ENCODE measurements around the gene ZNF524. TPM values are rescaled to one million over a fixed set of nuclear protein-coding genes. Genes with fewer than 3 reads are reported as not detected.

The ZNF524 gene
- total RNA-seq, 1 donor from 2014 or later: 7.9 TPM

DNA sequence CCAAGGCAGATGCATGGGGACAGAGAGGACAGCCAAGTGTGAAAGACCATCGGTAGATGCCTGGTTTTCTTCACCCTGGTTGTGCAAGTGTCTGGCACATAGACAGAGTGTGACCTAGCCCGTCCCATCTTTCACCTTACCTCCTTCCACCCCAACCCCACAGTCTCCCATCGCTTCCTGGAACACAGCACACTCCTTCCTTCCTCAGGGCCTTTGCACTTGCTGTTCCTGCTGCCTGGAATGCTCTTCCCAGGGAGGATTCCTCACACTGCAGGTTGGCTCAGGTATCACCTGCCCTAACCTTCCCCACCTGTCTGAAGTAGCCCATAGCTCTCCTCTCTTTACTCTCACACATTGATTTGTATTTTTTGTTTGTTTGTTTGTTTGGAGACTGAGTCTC lies 3.8 kb upstream of the ZNF524 start:
- DNase-seq (ENCODE audit: low spot score, unreplicated experiment): no peak
- H3K27ac Mint-ChIP-seq: no peak overlapping the region
- TF ChIP-seq, protein P1, sequence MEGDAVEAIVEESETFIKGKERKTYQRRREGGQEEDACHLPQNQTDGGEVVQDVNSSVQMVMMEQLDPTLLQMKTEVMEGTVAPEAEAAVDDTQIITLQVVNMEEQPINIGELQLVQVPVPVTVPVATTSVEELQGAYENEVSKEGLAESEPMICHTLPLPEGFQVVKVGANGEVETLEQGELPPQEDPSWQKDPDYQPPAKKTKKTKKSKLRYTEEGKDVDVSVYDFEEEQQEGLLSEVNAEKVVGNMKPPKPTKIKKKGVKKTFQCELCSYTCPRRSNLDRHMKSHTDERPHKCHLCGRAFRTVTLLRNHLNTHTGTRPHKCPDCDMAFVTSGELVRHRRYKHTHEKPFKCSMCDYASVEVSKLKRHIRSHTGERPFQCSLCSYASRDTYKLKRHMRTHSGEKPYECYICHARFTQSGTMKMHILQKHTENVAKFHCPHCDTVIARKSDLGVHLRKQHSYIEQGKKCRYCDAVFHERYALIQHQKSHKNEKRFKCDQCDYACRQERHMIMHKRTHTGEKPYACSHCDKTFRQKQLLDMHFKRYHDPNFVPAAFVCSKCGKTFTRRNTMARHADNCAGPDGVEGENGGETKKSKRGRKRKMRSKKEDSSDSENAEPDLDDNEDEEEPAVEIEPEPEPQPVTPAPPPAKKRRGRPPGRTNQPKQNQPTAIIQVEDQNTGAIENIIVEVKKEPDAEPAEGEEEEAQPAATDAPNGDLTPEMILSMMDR (IDR thresholded peaks at IDR 0.05; ENCODE audit: unreplicated experiment): no peak
- peaks cover 36% of the 10 kb centered on the region for H3K36me3 Mint-ChIP-seq (ENCODE audit: insufficient read depth)
- H3K9me3 Mint-ChIP-seq (ENCODE audit: low read depth): peaks cover 2% of the 10 kb centered on the region
- H3K4me3 Mint-ChIP-seq (ENCODE audit: low read depth): no peak overlapping the region
- H3K27me3 Mint-ChIP-seq: no peaks in the 10 kb centered on the region
- peaks cover 7% of the 10 kb centered on the region for H3K4me1 Mint-ChIP-seq (ENCODE audit: low read depth)

DNA sequence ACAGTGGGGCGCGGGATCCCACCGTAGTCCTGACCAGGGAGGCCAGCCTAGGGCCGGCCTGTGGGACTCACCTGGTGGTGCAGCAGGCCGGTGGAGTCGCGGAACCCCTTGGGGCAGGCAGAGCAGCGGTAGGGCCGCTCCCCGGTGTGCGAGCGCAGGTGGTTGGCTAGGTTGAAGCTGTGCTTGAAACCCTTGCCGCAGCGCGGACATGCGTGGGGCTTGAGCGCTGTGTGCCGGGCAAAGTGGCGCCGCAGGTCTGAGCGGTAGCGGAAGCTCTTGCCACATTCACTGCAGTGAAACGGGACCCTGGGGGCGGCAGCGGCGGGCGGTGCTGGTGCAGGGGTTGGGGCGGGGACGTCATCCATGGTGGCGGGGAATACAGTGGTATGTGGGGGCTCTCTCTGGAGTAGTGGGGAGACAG lies 2.6 kb upstream of the ZNF524 start:
- no peak for DNase-seq (ENCODE audit: low spot score, unreplicated experiment)
- Mint-ChIP-seq H3K36me3 (ENCODE audit: insufficient read depth) (peaks cover 32% of the 10 kb centered on the region), H3K4me1 (ENCODE audit: low read depth) (peaks cover 7% of the 10 kb centered on the region), H3K9me3 (ENCODE audit: low read depth) (peaks cover 2% of the 10 kb centered on the region), H3K4me3 (ENCODE audit: low read depth) (no peak overlapping the region), H3K27ac (no peak overlapping the region), H3K27me3 (no peaks in the 10 kb centered on the region)
- TF ChIP-seq, protein P1 (IDR thresholded peaks at IDR 0.05; ENCODE audit: unreplicated experiment): no peak

DNA sequence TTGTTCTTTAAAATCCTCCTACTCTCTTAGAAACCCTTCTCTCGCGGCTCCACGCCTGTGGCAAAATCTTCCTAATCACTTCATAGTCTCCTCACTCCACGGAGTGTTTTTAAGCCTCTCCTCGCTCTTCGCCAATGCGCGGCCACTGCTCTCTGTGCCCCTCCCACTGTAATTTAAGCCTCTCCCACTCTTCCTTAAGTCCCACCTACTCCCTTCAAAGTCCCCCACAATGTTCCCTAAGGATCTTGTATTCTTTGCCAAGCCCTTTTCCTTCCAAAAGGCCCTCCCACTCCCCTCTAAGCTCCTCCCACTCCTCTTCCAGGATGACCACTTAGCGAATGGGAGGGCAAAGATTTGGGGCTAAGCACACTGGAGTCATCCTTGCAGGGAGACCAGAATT lies 2.1 kb upstream of the ZNF524 start:
- Mint-ChIP-seq H3K9me3 (ENCODE audit: low read depth) (peaks cover 2% of the 10 kb centered on the region), H3K4me1 (ENCODE audit: low read depth) (peaks cover 7% of the 10 kb centered on the region), H3K36me3 (ENCODE audit: insufficient read depth) (peaks cover 32% of the 10 kb centered on the region), H3K27ac (no peak overlapping the region), H3K4me3 (ENCODE audit: low read depth) (no peak overlapping the region), H3K27me3 (no peaks in the 10 kb centered on the region)
- TF ChIP-seq, protein P1 (IDR thresholded peaks at IDR 0.05; ENCODE audit: unreplicated experiment): no peak
- DNase-seq (ENCODE audit: low spot score, unreplicated experiment): no peak

DNA sequence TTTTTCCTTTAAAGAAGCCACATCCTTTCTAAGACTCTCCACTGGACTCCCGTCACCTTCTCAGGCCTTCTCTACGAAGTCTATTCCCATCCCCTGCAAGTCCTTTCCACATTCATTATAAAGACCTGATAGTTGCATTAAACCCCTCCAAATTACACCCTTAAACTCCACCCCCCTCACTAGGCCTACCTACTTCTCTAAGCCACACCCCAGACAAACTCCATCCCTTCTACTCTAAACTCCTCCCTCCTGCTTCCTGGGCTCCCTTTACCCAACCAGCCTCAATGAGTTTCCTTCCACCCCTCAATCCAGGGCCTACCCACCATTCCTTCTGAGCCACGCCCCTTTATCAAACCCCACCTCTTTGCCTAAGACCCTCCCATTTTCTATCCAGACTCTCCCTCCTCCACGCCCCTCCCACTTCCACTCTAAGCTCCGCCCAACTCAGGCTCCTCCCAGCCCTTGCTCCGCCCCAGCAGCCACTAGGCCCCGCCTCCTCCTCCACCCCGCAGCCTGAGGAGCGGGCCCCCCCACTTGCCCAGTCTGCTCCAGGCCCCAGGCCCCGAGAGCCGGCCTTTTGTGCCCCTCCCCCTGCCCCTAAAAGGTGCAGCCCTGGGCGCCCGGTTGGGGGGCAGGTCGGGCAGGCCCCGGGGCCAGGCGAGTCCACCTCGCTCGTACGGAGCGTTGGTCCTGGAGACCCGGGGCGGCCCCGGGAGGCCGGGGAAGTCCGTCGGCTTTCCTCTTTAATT lies 1.2 kb upstream of the ZNF524 start:
- H3K4me3 Mint-ChIP-seq (ENCODE audit: low read depth): peak overlapping the region; percentile 87
- DNase-seq (ENCODE audit: low spot score, unreplicated experiment): peak; percentile 92
- H3K27me3 Mint-ChIP-seq: no peaks in the 10 kb centered on the region
- H3K36me3 Mint-ChIP-seq (ENCODE audit: insufficient read depth): peaks cover 29% of the 10 kb centered on the region
- peak overlapping the region; percentile 100 for H3K27ac Mint-ChIP-seq
- peaks cover 7% of the 10 kb centered on the region for H3K4me1 Mint-ChIP-seq (ENCODE audit: low read depth)
- peaks cover 2% of the 10 kb centered on the region for H3K9me3 Mint-ChIP-seq (ENCODE audit: low read depth)
- TF ChIP-seq, protein P1 (IDR thresholded peaks at IDR 0.05; ENCODE audit: unreplicated experiment): no peak

DNA sequence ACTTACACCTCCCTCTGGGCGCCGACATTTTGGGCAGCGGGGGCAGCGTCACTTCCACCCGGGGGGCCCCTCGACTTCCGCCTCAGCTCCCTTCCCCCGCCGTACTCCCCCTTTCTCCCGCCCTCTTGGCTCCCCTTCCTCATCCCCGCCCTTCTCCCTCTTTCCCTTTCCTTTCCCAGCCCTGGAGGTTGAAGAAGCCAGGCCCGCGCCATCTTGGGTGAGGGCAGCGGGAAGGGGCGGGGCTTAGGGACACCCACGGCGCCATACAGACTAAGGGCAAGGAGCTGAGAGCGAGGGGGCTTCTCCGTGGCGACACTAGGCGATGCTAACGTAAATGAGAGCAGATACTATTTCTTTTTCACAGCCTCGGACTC lies 633 bp upstream of the ZNF524 start, which contains the start of gene FIZ1:
Gene FIZ1 (minus strand): TSS at position 50 of the 374 bp plus-strand sequence. CDS start 1,652 bp downstream, outside the sequence.
- peak; percentile 95 for DNase-seq (ENCODE audit: low spot score, unreplicated experiment)
- Mint-ChIP-seq H3K4me1 (ENCODE audit: low read depth) (peaks cover 7% of the 10 kb centered on the region), H3K4me3 (ENCODE audit: low read depth) (peak within 1 kb of the TSS; percentile 87), H3K36me3 (ENCODE audit: insufficient read depth) (peaks cover 29% of the 10 kb centered on the region), H3K27ac (peak within 1 kb of the TSS; percentile 100), H3K27me3 (no peaks in the 10 kb centered on the region), H3K9me3 (ENCODE audit: low read depth) (peaks cover 2% of the 10 kb centered on the region)
- TF ChIP-seq, protein P1 (IDR thresholded peaks at IDR 0.05; ENCODE audit: unreplicated experiment): no peak
